ENCODE results near the gene LINC01488.

Gene LINC01488

GRCh38 chr11:69520186-69520916 lies 38.9 kb downstream of the LINC01488 start:
- H3K9me3 ChIP-seq (ENCODE audit: control insufficient read depth, insufficient read depth, low read length): peaks cover 9% of the 10 kb centered on the region
- no peaks in the 10 kb centered on the region; the same call in 1 of the 2 replicates for H3K36me3 ChIP-seq (ENCODE audit: insufficient read depth, low read length)
- H3K4me1 ChIP-seq (ENCODE audit: insufficient read depth, low read length): peaks cover 26% of the 10 kb centered on the region
- H3K9ac ChIP-seq (ENCODE audit: low read depth, low read length): no peak overlapping the region

GRCh38 chr11:69521457-69521856 lies 40.0 kb downstream of the LINC01488 start:
- Histone ChIP-seq H3K9ac (ENCODE audit: low read depth, low read length) (0 out of 2 replicates have a peak overlapping the region, but pooled peaks have one; percentile 4), H3K36me3 (ENCODE audit: insufficient read depth, low read length) (no peaks in the 10 kb centered on the region; the same call in 1 of the 2 replicates), H3K9me3 (ENCODE audit: control insufficient read depth, insufficient read depth, low read length) (peaks cover 9% of the 10 kb centered on the region; the same call in 1 of the 2 replicates), H3K4me1 (ENCODE audit: insufficient read depth, low read length) (peaks cover 26% of the 10 kb centered on the region)

- Histone ChIP-seq H3K36me3 (ENCODE audit: insufficient read depth, low read length) (no peaks in the 10 kb centered on the region; the same call in 1 of the 2 replicates), H3K9me3 (ENCODE audit: control insufficient read depth, insufficient read depth, low read length) (peaks cover 9% of the 10 kb centered on the region; the same call in 1 of the 2 replicates)
Observed at GRCh38 chr11:69523453-69523852, 42.0 kb downstream of the LINC01488 start.

DNA sequence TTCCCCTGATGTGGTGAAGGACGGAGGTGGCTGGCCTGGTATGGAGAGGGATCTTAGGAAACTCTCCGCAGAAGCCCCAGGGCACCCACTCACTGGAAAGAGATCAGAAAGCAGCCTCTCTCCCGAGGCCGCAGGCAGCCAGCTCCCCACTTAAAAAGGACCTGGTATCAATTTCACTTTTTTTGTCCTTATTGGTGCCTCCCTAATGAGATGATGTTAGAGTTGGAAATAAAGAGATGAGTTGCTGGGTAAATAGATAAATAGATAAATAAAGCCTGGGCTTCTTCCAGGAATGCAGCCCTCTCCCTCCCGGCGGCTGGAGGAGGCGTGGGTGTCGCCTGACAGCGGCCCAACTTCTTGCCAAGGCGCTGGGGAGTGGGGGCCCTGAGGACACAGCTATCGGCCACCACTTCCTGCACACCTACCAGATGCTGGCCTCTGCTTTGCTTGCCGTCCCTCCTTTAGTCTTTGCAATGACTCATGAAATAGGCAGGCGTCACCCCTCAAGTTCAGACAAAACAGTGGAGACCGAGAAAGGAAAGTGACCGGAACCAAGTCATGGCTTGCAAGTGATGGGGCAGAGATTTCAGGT lies 42.9 kb downstream of the LINC01488 start:
- Histone ChIP-seq H3K36me3 (ENCODE audit: insufficient read depth, low read length) (no peaks in the 10 kb centered on the region), H3K9ac (ENCODE audit: low read depth, low read length) (no peak overlapping the region)

More at GRCh38 chr11:69523453-69523852, 42.0 kb downstream of the LINC01488 start:
- peaks cover 26% of the 10 kb centered on the region for H3K4me1 ChIP-seq (ENCODE audit: insufficient read depth, low read length)
- no peak overlapping the region for H3K9ac ChIP-seq (ENCODE audit: low read depth, low read length)

DNA sequence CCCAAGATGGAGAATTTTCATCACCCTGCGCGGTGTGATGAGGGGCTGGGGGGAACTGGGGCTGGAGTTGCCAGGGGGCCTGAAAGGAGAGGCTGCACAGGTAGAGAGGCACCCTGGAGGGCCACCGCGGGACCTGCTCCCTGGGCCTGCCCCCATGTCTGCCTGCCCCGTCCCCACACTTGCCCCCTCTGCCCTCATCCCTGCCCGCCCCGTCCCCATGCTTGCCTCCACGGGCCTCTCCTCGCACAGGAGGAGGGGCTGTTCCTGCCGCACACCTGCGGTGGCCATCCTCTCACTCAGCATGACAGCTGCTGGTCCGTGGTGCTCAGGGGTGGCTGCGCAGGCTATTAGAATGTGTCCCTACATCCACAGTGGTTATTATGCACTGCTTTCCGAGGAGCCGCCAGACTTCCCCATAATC lies 43.5 kb downstream of the LINC01488 start:
- Histone ChIP-seq H3K36me3 (ENCODE audit: insufficient read depth, low read length) (no peaks in the 10 kb centered on the region), H3K9ac (ENCODE audit: low read depth, low read length) (no peak overlapping the region), H3K4me1 (ENCODE audit: insufficient read depth, low read length) (peaks cover 25% of the 10 kb centered on the region), H3K9me3 (ENCODE audit: control insufficient read depth, insufficient read depth, low read length) (no peaks in the 10 kb centered on the region)

More for the DNA sequence above, 42.9 kb downstream of the LINC01488 start:
- Histone ChIP-seq H3K4me1 (ENCODE audit: insufficient read depth, low read length) (peaks cover 26% of the 10 kb centered on the region), H3K9me3 (ENCODE audit: control insufficient read depth, insufficient read depth, low read length) (peaks cover 1% of the 10 kb centered on the region; the same call in 1 of the 2 replicates)

DNA sequence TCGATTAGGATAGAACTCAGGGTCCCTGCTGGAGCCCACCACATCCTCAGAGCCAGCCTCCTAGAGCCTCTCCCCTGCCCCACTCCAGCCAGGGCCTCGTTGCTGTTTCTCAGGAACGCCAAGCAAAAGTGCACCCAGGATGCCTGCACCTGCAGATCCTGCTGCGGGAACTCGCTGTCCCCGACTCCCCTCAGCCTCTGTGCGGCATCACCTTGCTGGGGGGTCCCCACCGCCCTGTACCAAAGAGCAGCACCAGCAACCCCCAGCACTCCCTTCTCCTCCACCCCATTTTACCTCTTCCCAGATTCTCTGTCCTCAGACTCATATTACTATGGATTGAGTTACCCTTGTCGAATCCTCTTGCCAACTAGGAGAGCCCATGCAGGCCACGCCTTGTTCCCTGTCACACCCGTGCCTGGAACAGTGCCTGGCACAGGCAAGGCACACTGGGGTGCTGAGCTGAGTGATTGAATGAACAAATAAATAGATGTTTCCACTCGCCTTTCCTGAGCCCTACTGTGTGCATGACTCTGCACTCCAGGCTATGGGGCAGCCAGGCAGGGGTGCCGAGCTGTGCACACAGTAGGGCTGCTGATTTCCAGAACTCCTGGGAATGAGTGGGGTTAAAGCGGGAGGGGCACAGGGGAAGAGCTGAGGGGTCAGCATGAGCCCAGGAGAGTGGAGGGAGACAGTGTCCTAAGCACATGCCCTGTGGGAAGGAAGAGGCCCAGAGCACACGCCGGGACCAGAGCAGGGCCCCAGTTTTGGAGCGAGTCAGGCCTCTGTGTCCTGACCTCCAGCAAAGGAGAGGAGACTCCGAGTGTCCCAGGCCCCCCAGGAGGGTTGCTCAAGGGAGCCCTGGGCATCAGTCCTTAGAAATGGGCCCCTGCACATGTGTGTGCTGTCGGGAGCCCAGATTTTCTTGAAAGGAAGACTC lies 44.3 kb downstream of the LINC01488 start:
- no peaks in the 10 kb centered on the region for H3K36me3 ChIP-seq (ENCODE audit: insufficient read depth, low read length)

GRCh38 chr11:69526453-69526810 lies 45.0 kb downstream of the LINC01488 start:
- Histone ChIP-seq H3K9ac (ENCODE audit: low read depth, low read length) (no peak overlapping the region), H3K36me3 (ENCODE audit: insufficient read depth, low read length) (no peaks in the 10 kb centered on the region), H3K9me3 (ENCODE audit: control insufficient read depth, insufficient read depth, low read length) (no peaks in the 10 kb centered on the region), H3K4me1 (ENCODE audit: insufficient read depth, low read length) (peaks cover 12% of the 10 kb centered on the region)

More for the DNA sequence above, 44.3 kb downstream of the LINC01488 start:
- H3K4me1 ChIP-seq (ENCODE audit: insufficient read depth, low read length): peaks cover 17% of the 10 kb centered on the region
- no peaks in the 10 kb centered on the region for H3K9me3 ChIP-seq (ENCODE audit: control insufficient read depth, insufficient read depth, low read length)
- no peak overlapping the region for H3K9ac ChIP-seq (ENCODE audit: low read depth, low read length)

DNA sequence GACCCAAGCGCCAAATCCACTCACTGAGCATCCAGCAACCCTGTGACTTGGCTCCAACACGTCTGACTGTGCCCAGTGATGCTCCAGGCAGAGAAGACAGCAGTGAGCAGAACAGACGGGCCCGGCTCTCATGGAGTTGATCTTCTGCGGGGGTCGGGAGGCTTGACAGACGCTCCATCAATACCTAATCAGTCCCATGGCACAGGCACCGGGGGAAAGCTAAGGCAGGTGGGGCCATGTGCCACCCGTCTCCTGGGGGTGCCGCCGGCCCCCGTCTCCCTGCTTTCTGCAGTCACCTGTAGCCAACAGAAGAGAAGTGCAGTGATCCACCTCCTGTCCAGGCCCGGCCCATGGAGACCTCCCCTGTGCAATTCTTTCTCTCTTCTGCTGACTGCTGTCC lies 47.5 kb downstream of the LINC01488 start:
- Histone ChIP-seq H3K36me3 (ENCODE audit: insufficient read depth, low read length) (no peaks in the 10 kb centered on the region), H3K4me1 (ENCODE audit: insufficient read depth, low read length) (no peaks in the 10 kb centered on the region; the same call in 1 of the 2 replicates), H3K9ac (ENCODE audit: low read depth, low read length) (no peak overlapping the region), H3K9me3 (ENCODE audit: control insufficient read depth, insufficient read depth, low read length) (no peaks in the 10 kb centered on the region)

- no peaks in the 10 kb centered on the region for H3K9me3 ChIP-seq (ENCODE audit: control insufficient read depth, insufficient read depth, low read length)
- no peaks in the 10 kb centered on the region for H3K36me3 ChIP-seq (ENCODE audit: insufficient read depth, low read length)
- no peaks in the 10 kb centered on the region for H3K4me1 ChIP-seq (ENCODE audit: insufficient read depth, low read length)
- H3K9ac ChIP-seq (ENCODE audit: low read depth, low read length): no peak overlapping the region
Observed at GRCh38 chr11:69530278-69531070, 49.0 kb downstream of the LINC01488 start.

DNA sequence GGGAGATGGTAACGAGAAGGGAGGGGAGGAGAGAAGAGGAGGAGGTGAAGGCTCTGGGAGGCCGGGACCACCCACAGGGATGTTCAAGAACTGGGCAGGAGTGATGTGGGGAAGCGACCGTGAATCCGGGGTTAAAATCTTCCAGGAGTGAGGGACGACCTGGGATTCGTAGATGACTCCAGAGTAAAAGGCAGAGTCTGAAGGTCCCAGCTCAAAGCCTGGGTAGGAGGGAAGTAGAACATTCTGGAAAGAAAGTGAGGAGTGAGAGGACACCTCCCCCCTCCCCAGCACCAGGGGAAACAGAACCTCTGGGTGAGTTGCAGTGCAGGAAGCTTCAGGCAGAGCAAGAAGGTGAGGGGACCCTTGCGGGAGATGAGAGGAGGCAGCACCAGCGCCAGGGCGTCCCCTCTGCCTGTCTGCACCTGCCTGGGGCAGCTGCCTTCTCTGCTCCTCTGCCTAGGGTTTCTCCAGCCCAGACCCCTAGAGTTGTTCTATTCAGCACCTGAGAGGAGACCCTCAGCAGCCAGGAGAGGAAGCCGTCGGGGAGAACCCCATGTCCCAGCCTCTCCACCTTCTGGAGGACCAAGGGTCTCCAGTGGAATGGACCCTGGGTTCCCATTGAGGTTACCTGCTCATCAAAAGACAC lies 49.7 kb downstream of the LINC01488 start:
- no peak overlapping the region for H3K9ac ChIP-seq (ENCODE audit: low read depth, low read length)
- H3K4me1 ChIP-seq (ENCODE audit: insufficient read depth, low read length): no peaks in the 10 kb centered on the region
- H3K9me3 ChIP-seq (ENCODE audit: control insufficient read depth, insufficient read depth, low read length): no peaks in the 10 kb centered on the region
- no peaks in the 10 kb centered on the region for H3K36me3 ChIP-seq (ENCODE audit: insufficient read depth, low read length)

GRCh38 chr11:69531717-69532088 lies 50.2 kb downstream of the LINC01488 start:
- no peaks in the 10 kb centered on the region for H3K36me3 ChIP-seq (ENCODE audit: insufficient read depth, low read length)
- H3K9ac ChIP-seq (ENCODE audit: low read depth, low read length): no peak overlapping the region
- no peaks in the 10 kb centered on the region for H3K9me3 ChIP-seq (ENCODE audit: control insufficient read depth, insufficient read depth, low read length)
- H3K4me1 ChIP-seq (ENCODE audit: insufficient read depth, low read length): no peaks in the 10 kb centered on the region

- no peaks in the 10 kb centered on the region for H3K36me3 ChIP-seq (ENCODE audit: insufficient read depth, low read length)
- no peaks in the 10 kb centered on the region for H3K4me1 ChIP-seq (ENCODE audit: insufficient read depth, low read length)
- no peak overlapping the region for H3K9ac ChIP-seq (ENCODE audit: low read depth, low read length)
- H3K9me3 ChIP-seq (ENCODE audit: control insufficient read depth, insufficient read depth, low read length): no peaks in the 10 kb centered on the region
Observed at GRCh38 chr11:69533296-69534165, 52.1 kb downstream of the LINC01488 start.

GRCh38 chr11:69534166-69534530 lies 52.7 kb downstream of the LINC01488 start:
- H3K9ac ChIP-seq (ENCODE audit: low read depth, low read length): no peak overlapping the region
- H3K4me1 ChIP-seq (ENCODE audit: insufficient read depth, low read length): no peaks in the 10 kb centered on the region
- no peaks in the 10 kb centered on the region for H3K36me3 ChIP-seq (ENCODE audit: insufficient read depth, low read length)
- no peaks in the 10 kb centered on the region for H3K9me3 ChIP-seq (ENCODE audit: control insufficient read depth, insufficient read depth, low read length)

Measured in ES-I3 (cell line).